K562 (cell line): ENCODE data around the gene MRPL52. TPM values are rescaled to one million over a fixed set of nuclear protein-coding genes. Genes with fewer than 3 reads are reported as not detected.

Experiments used
- ADNP ChIP-seq: fragments of 200-800 bp; sonication (Bioruptor generic); IDR thresholded peaks from 2 replicates; pipeline ENCODE4 v1.6.1; 2016; ENCODE audit warnings: missing genetic modification characterization, missing compliant biosample characterization
- BRD9 ChIP-seq: fragments of 450-650 bp; IDR thresholded peaks from 2 replicates; pipeline ENCODE4 v1.6.1; 2018; ENCODE audit warnings: low read depth; ENCODE audit not compliant: partially characterized antibody
- CBFA2T2 ChIP-seq: fragments of 450-650 bp; conservative IDR thresholded peaks from 2 replicates; pipeline ENCODE4 v1.6.1; 2017; ENCODE audit warnings: mild to moderate bottlenecking
- CTCF ChIP-seq, 3 experiments: IDR thresholded peaks in 2 of 3; conservative IDR thresholded peaks in 1 of 3; 2 replicates each; pipeline ENCODE4 v1.5.1; 2011 to 2012; ENCODE audit warnings: low read length in 3 of 3, mild to moderate bottlenecking in 3 of 3, control low read depth in 2 of 3, improper control_type of control experiment in 1 of 3, inconsistent platforms in 1 of 3, low read depth in 1 of 3, mixed read lengths in 1 of 3, moderate library complexity in 1 of 3; ENCODE audit not compliant: insufficient read depth in 2 of 3
- CXXC5 ChIP-seq: fragments of 250-450 bp; sonication (Bioruptor Pico); IDR thresholded peaks from 2 replicates; pipeline ENCODE4 v1.8.0; 2022; ENCODE audit warnings: inconsistent platforms, mild to moderate bottlenecking, moderate library complexity
- EP300 ChIP-seq: IDR thresholded peaks from 2 replicates; pipeline ENCODE4 v1.6.1; 2012; ENCODE audit warnings: low read length, improper control_type of control experiment
- ESRRB ChIP-seq: fragments of 250-450 bp; sonication (Bioruptor Pico); IDR thresholded peaks from 2 replicates; pipeline ENCODE4 v1.5.0; 2020; ENCODE audit warnings: mild to moderate bottlenecking, moderate library complexity, borderline replicate concordance
- JUNB ChIP-seq: fragments of 450-650 bp; formaldehyde crosslinking; conservative IDR thresholded peaks from 2 replicates; pipeline ENCODE4 v1.4.0; 2020; ENCODE audit warnings: mild to moderate bottlenecking
- MXI1 ChIP-seq: IDR thresholded peaks from 2 replicates; pipeline ENCODE4 v1.6.1; 2011; ENCODE audit warnings: low read depth, mild to moderate bottlenecking, improper control_type of control experiment, low read length
- POLR2H ChIP-seq: IDR thresholded peaks from 2 replicates; pipeline ENCODE4 v1.6.1; 2016; ENCODE audit warnings: missing genetic modification characterization, low read depth, mild to moderate bottlenecking, control low read depth, missing compliant biosample characterization, moderate library complexity
- SMC3 ChIP-seq: conservative IDR thresholded peaks from 2 replicates; pipeline ENCODE4 v1.6.1; 2011; ENCODE audit warnings: low read depth, low read length, improper control_type of control experiment; ENCODE audit not compliant: insufficient read depth
- ZNF165 ChIP-seq: fragments of 250-450 bp; sonication (Bioruptor Pico); IDR thresholded peaks from 2 replicates; pipeline ENCODE4 v1.4.0; 2020; ENCODE audit warnings: borderline replicate concordance
- ZNF174 ChIP-seq: fragments of 250-450 bp; sonication (Bioruptor Pico); IDR thresholded peaks from 2 replicates; pipeline ENCODE4 v1.4.0; 2020; ENCODE audit warnings: mild to moderate bottlenecking
- ZNF239 ChIP-seq: fragments of 250-450 bp; sonication (Bioruptor Pico); IDR thresholded peaks from 2 replicates; pipeline ENCODE4 v1.4.0; 2020; ENCODE audit warnings: mild to moderate bottlenecking
- ZNF274 ChIP-seq: IDR thresholded peaks from 2 replicates; pipeline ENCODE4 v1.6.1; 2011; ENCODE audit warnings: low read depth, mild to moderate bottlenecking, low read length, moderate library complexity, borderline replicate concordance
- ZNF639 ChIP-seq, 2 experiments: fragments of 200-800 bp in 1 of 2; sonication (Bioruptor generic) in 1 of 2; sonication (generic) in 1 of 2; formaldehyde crosslinking in 1 of 2; IDR thresholded peaks in 1 of 2; conservative IDR thresholded peaks in 1 of 2; 2 replicates each; pipeline versions ENCODE4 v1.5.0 to v1.6.1; 2016 to 2020; ENCODE audit warnings: missing compliant biosample characterization in 1 of 2, missing genetic modification characterization in 1 of 2, missing genetic modification reagents in 1 of 2
- ZNF740 ChIP-seq, 3 experiments: fragments of 200-800 bp in 1 of 3; sonication (Bioruptor generic) in 1 of 3; sonication (generic) in 1 of 3; formaldehyde crosslinking in 1 of 3; IDR thresholded peaks; 2 replicates each; pipeline versions ENCODE4 v1.6.1 to v1.8.0; 2016 to 2022; ENCODE audit warnings: mild to moderate bottlenecking in 2 of 3, missing compliant biosample characterization in 2 of 3, missing genetic modification characterization in 2 of 3, missing genetic modification reagents in 1 of 3
- polyA plus RNA-seq, 8 experiments: library from polyadenylated mRNA; depleted of rRNA in 4 of 8; stranded (reverse) in 5 of 8; unstranded in 3 of 8; fragments of >200 nt; fragmentation: Nextera tagmentation in 2 of 8; fragmentation: Illumina TruSeq in 1 of 8; extraction: Ambion mirVana in 2 of 8; extraction: Trizol in 1 of 8; gene quantifications; 2 replicates each; pipeline versions ENCODE4 v1.2.1 to v1.2.3, GENCODE V29; 2011 to 2014; ENCODE audit warnings: inconsistent platforms in 1 of 8, missing spikeins in 1 of 8
- total RNA-seq, 7 experiments: library from RNA; depleted of rRNA in 6 of 7; stranded (reverse); fragments of >200 nt in 6 of 7; fragmentation: Illumina TruSeq in 2 of 7; extraction: Trizol in 2 of 7; gene quantifications; 2 replicates each; pipeline versions ENCODE4 v1.2.1 to v1.2.3, GENCODE V29; 2011 to 2021; ENCODE audit warnings: low replicate concordance in 1 of 7
- TF ChIP-seq, protein P1 (sequence below): fragments of 200-800 bp; sonication (Bioruptor generic); IDR thresholded peaks from 2 replicates; pipeline ENCODE4 v1.6.1; 2017; ENCODE audit warnings: missing genetic modification characterization, missing compliant biosample characterization
- TF ChIP-seq, protein P2 (sequence below): IDR thresholded peaks from 2 replicates; pipeline ENCODE4 v1.6.1; 2011; ENCODE audit warnings: borderline replicate concordance, low read depth, mild to moderate bottlenecking, moderate library complexity, low read length; ENCODE audit not compliant: insufficient read depth, poor library complexity, severe bottlenecking

The MRPL52 gene
- total and polyA plus RNA-seq, 9 of the 15 experiments (the other 6 are each of a cell fraction or from before 2014, with no cell fraction given), result 56.5 to 213 (median 168) TPM

DNA sequence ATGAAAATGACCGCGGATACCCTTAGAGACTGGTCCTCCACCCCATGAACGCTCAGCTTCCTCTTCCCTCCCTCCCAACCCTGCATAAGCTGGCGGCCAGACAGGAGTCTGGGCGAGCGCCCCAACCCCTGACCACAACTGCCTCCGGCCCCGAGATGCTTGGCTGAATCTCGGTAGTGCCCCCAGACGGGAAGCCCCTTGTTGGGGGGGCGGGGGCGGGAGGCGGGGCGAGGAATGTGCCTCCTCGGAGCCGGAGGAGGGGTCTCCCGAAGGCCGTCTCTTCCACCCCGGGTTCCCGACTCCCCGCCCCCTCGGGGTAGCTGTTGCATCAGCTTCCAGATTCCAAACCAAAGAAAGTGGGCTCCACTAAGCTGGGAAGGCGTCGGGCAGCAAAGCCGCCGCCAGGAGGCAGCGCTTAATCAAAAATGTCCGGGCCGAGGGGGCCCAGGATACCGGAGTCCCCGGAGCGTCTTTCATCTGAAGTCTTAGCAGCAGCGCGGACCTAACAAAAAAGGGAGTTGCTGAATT lies 7.1 kb upstream of the MRPL52 start (continued):
- TF ChIP-seq ZNF274 (no peak), CXXC5 (peak; percentile 53; the same call in 1 of the 2 replicates), CTCF (IDR thresholded peaks at IDR 0.05 in 2 of 3, conservative IDR thresholded peaks at IDR 0.05 in 1 of 3; ENCODE audit: insufficient read depth in 2 of 3, low read depth in 1 of 3, low read length in 3 of 3) (peak; percentile 89 to 95 (median 91)), JUNB (CRISPR knock-in tag) (no peak), BRD9 (peak; percentile 69), ADNP (tag) (no peak), CBFA2T2 (no peak), POLR2H (tag) (no peak), ZNF239 (no peak), ZNF740 (CRISPR knock-in tag; IDR thresholded peaks at IDR 0.05) (no peak), ZNF740 (tag; IDR thresholded peaks at IDR 0.05) (0 out of 4 replicates have a peak, but pooled peaks of 1 of the 2 experiments have one; percentile 50), SMC3 (peak; percentile 89), ZNF165 (no peak), ZNF174 (CRISPR knock-in tag) (no peak), ZNF639 (CRISPR knock-in tag; conservative IDR thresholded peaks at IDR 0.05 in 1 of 2, IDR thresholded peaks at IDR 0.05 in 1 of 2) (no peak), ESRRB (CRISPR knock-in tag) (no peak), EP300 (0 out of 2 replicates have a peak, but pooled peaks have one; percentile 5), MXI1 (no peak)
- TF ChIP-seq, protein P1, sequence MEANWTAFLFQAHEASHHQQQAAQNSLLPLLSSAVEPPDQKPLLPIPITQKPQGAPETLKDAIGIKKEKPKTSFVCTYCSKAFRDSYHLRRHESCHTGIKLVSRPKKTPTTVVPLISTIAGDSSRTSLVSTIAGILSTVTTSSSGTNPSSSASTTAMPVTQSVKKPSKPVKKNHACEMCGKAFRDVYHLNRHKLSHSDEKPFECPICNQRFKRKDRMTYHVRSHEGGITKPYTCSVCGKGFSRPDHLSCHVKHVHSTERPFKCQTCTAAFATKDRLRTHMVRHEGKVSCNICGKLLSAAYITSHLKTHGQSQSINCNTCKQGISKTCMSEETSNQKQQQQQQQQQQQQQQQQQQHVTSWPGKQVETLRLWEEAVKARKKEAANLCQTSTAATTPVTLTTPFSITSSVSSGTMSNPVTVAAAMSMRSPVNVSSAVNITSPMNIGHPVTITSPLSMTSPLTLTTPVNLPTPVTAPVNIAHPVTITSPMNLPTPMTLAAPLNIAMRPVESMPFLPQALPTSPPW (CRISPR knock-in tag), result peak; percentile 76
- TF ChIP-seq, protein P2, sequence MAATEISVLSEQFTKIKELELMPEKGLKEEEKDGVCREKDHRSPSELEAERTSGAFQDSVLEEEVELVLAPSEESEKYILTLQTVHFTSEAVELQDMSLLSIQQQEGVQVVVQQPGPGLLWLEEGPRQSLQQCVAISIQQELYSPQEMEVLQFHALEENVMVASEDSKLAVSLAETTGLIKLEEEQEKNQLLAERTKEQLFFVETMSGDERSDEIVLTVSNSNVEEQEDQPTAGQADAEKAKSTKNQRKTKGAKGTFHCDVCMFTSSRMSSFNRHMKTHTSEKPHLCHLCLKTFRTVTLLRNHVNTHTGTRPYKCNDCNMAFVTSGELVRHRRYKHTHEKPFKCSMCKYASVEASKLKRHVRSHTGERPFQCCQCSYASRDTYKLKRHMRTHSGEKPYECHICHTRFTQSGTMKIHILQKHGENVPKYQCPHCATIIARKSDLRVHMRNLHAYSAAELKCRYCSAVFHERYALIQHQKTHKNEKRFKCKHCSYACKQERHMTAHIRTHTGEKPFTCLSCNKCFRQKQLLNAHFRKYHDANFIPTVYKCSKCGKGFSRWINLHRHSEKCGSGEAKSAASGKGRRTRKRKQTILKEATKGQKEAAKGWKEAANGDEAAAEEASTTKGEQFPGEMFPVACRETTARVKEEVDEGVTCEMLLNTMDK, result no peak
